ENCODE measurements around the gene RGL3.
"Not testable (repeated sequence)": the region's sequence is repeated elsewhere in the genome, so short reads cannot be mapped to it uniquely, and the experiment has no call there.

RGL3 gene

GRCh38 chr19:11421371-11422098, 2.4 kb upstream of the RGL3 start:
- no peak for DNase-seq (ENCODE audit: low spot score)

- DNase-seq (ENCODE audit: low spot score) = no peak
Measured at GRCh38 chr19:11420429-11421370, 1.6 kb upstream of the RGL3 start.

- no peak for DNase-seq (ENCODE audit: low spot score)
Measured at GRCh38 chr19:11418094-11418548, 993 bp downstream of the RGL3 start.

GRCh38 chr19:11416346-11417052, 2.6 kb downstream of the RGL3 start:
- DNase-seq (ENCODE audit: low spot score) = no peak

GRCh38 chr19:11414544-11414943, 4.6 kb downstream of the RGL3 start:
- no peak for DNase-seq (ENCODE audit: low spot score)

- DNase-seq (ENCODE audit: low spot score) = no peak
Measured at GRCh38 chr19:11410682-11411081, 8.4 kb downstream of the RGL3 start.

GRCh38 chr19:11408591-11408990, 10.5 kb downstream of the RGL3 start:
- no peak for DNase-seq (ENCODE audit: low spot score)

GRCh38 chr19:11406703-11407236, 12.3 kb downstream of the RGL3 start:
- DNase-seq (ENCODE audit: low spot score) = not testable (repeated sequence)

GRCh38 chr19:11405846-11406643, 13.1 kb downstream of the RGL3 start:
- DNase-seq (ENCODE audit: low spot score) = no peak

- DNase-seq (ENCODE audit: low spot score) = no peak
Measured at GRCh38 chr19:11404588-11405222, 14.4 kb downstream of the RGL3 start.

GRCh38 chr19:11401808-11402543, 17.1 kb downstream of the RGL3 start:
- DNase-seq (ENCODE audit: low spot score) = no peak

- no peak for DNase-seq (ENCODE audit: low spot score)
Measured at GRCh38 chr19:11400798-11401197, 18.3 kb downstream of the RGL3 start.

GRCh38 chr19:11399667-11400066, 19.4 kb downstream of the RGL3 start:
- DNase-seq (ENCODE audit: low spot score) = no peak

- no peak for DNase-seq (ENCODE audit: low spot score)
Measured at GRCh38 chr19:11397089-11397610, 22.0 kb downstream of the RGL3 start.

- no peak for DNase-seq (ENCODE audit: low spot score)
Measured at GRCh38 chr19:11390933-11391680, 28.0 kb downstream of the RGL3 start.

- no peak for DNase-seq (ENCODE audit: low spot score)
Measured at GRCh38 chr19:11390359-11390758, 28.8 kb downstream of the RGL3 start.

- no peak for DNase-seq (ENCODE audit: low spot score)
Measured at GRCh38 chr19:11387162-11388034, 31.7 kb downstream of the RGL3 start.

GRCh38 chr19:11384778-11385129, 34.4 kb downstream of the RGL3 start:
- no peak for DNase-seq (ENCODE audit: low spot score)

Data from left forelimb (tissue), 1 donor.